ENCODE measurements around the gene RNF167. TPM values are rescaled to one million over a fixed set of nuclear protein-coding genes. Genes with fewer than 3 reads are reported as not detected.

The RNF167 gene
- total RNA-seq, 2 experiments from 2014 or later, result 254 to 273 TPM

DNA sequence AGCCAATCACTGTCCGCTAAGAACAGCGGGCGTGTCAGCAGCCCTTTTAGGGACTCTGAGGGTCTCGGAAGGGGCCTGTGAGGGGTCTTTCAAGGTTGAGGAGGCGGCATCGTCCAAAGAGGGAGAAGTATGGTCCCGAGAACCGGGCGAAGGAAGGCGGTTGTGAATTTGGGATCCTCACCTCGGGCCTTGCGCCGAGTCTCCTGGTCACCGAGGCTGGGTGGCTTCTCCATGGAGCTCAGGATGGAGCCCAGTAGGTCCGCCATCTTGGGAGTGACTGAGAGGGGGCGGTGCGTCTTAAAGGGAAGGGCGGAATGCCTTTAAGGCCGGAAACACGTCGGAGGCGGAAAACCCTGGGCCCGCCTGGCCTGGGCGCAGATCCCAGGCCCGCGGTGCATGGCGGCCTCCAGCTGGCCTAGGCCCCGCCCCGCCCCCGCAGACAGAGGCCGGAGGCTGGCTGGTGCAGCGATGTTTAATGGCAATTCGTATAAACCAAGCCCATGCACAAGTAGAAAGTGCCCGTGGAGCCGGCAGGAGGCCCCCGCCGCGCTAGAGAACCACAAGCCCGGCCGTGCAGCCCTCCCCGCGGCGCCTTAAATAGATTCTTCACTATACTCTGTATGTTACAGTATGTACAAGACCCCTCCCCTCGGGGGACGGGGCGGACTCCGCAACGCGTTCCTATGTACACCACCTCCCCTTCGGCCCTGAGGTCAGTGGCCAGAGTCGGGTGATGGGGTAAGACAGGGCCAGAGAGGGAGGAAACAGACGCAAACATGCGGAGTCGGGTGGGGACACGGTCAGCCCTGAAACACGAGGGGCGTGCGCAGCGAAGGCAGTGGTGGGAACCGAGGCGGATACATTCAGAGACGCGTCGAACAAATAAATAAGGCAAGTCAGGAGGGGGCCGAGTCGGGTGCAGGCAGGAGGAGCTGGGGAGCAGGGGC, 27.7 kb downstream of the RNF167 start, which contains the start of gene SPAG7:
Gene SPAG7 (minus strand): TSS at position 279 of the 947 bp plus-strand sequence. CDS start 13 bp downstream, at position 266.
- CTCF ChIA-PET, result interaction anchor here (0.9 to 3.9 kb wide), 16 partner anchors 10 to 95 kb away, joined by 3 to 23 read pairs (median 6); partner anchors contain the start of genes CAMTA2, ENO3, PFN1 and RNF167
- H3K27ac Mint-ChIP-seq, result peak within 1 kb of the TSS; percentile 67
- H3K27me3 Mint-ChIP-seq, result no peaks in the 10 kb centered on the region
- no peaks in the 10 kb centered on the region for H3K9me3 Mint-ChIP-seq
- peak; percentile 93 for DNase-seq
- peaks cover 20% of the 10 kb centered on the region for H3K4me1 Mint-ChIP-seq
- H3K4me3 Mint-ChIP-seq, result no peak within 1 kb of the TSS
- peaks cover 21% of the 10 kb centered on the region for H3K36me3 Mint-ChIP-seq (ENCODE audit: low read depth)
- POLR2A ChIA-PET, result interaction anchor here (0.5 to 4.0 kb wide), 5 partner anchors 16 to 824 kb away, joined by 3 to 44 read pairs (median 8); partner anchors contain the start of genes C17orf107, PFN1, RNF167 and SLC25A11

- CTCF ChIA-PET, result interaction anchor here (1.0 to 3.9 kb wide), 7 partner anchors 9 to 59 kb away, joined by 3 to 23 read pairs (median 3); partner anchors contain the start of genes CAMTA2 and ENO3
- no peaks in the 10 kb centered on the region for H3K9me3 Mint-ChIP-seq
- no peak for DNase-seq
Measured at GRCh38 chr17:4968486-4969046, 28.5 kb downstream of the RNF167 start.

GRCh38 chr17:4969047-4969550, 29.0 kb downstream of the RNF167 start:
- CTCF ChIA-PET, result interaction anchor here (0.7 to 3.6 kb wide), 6 partner anchors 9 to 38 kb away, joined by 3 to 21 read pairs (median 3); partner anchors contain the start of gene ENO3
- H3K4me1 Mint-ChIP-seq, result peaks cover 22% of the 10 kb centered on the region
- no peak overlapping the region for H3K27ac Mint-ChIP-seq
- no peak overlapping the region for H3K4me3 Mint-ChIP-seq
- H3K36me3 Mint-ChIP-seq (ENCODE audit: low read depth), result peaks cover 32% of the 10 kb centered on the region
- peak; percentile 21 for DNase-seq
- H3K27me3 Mint-ChIP-seq, result no peaks in the 10 kb centered on the region
- POLR2A ChIA-PET, result interaction anchor here (4.0 kb wide), 1 partner anchor 23 kb away, joined by 44 read pairs; the partner anchor contains the start of gene PFN1
- no peaks in the 10 kb centered on the region for H3K9me3 Mint-ChIP-seq

More at GRCh38 chr17:4968486-4969046, 28.5 kb downstream of the RNF167 start:
- Mint-ChIP-seq H3K36me3 (ENCODE audit: low read depth) (peaks cover 27% of the 10 kb centered on the region), H3K27ac (no peak overlapping the region), H3K4me1 (peaks cover 20% of the 10 kb centered on the region), H3K27me3 (no peaks in the 10 kb centered on the region), H3K4me3 (no peak overlapping the region)
- POLR2A ChIA-PET, result interaction anchor here (4.0 kb wide), 1 partner anchor 22 kb away, joined by 44 read pairs; the partner anchor contains the start of gene PFN1

DNA sequence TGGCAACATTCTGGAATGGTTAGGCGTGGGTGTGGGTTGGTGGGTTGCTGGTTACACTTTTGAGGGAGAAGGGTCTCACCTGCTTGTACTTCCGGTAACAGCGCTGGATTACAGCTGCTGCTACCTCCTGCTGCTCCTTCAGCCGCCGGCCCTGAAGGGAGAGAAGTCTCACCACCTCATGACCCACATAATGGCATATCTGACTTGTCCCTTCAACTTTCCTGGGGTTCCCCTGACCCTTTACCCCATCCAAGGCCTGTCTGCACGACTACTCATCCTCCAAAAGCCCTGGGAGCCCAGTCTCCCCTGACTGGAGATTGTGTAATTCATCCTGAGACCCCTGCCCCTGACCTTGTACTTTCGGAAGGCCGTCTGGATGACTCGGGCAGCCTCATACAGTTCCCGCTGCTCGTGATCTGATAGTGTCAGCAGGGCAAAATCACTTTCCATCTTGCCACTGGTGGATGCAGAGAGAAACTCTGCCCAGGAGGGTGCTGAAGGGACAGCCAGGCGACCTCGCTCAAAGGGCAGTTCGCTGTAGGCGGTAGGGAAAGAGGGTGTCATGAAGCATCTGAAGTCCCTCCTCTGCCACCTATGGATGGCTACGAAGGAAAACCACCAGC, 29.6 kb downstream of the RNF167 start:
- H3K4me1 Mint-ChIP-seq, result peaks cover 21% of the 10 kb centered on the region
- no peaks in the 10 kb centered on the region for H3K9me3 Mint-ChIP-seq
- H3K4me3 Mint-ChIP-seq, result no peak overlapping the region
- CTCF ChIA-PET, result interaction anchor here (0.6 to 3.6 kb wide), 7 partner anchors 10 to 97 kb away, joined by 3 to 21 read pairs (median 4); partner anchors contain the start of gene ENO3
- H3K27me3 Mint-ChIP-seq, result no peaks in the 10 kb centered on the region
- peaks cover 38% of the 10 kb centered on the region for H3K36me3 Mint-ChIP-seq (ENCODE audit: low read depth)
- no peak for DNase-seq
- no peak overlapping the region for H3K27ac Mint-ChIP-seq
- POLR2A ChIA-PET, result interaction anchor here (4.0 kb wide), 1 partner anchor 23 kb away, joined by 44 read pairs; the partner anchor contains the start of gene PFN1

DNA sequence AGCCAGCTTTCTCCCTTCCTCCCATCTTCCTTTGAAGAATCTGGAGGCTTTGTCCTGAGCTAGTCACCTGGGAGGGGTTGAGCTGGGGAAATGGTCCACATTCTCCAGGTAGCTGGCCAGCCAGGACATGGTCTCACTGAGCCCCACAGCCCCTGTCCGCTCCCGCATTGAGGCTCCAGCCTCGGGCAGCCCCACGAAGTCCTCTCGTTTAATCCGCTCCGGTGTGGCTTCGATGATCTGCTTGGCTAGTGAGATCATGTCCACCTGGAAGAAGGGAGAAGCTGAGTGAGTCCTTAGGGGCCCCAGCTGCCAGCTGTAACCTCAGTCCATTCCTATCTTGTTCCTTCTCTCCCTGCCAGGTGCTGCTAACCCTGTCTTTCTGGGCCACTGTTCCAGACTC, 30.2 kb downstream of the RNF167 start:
- Mint-ChIP-seq H3K4me3 (no peak overlapping the region), H3K27me3 (no peaks in the 10 kb centered on the region), H3K4me1 (peaks cover 20% of the 10 kb centered on the region), H3K9me3 (no peaks in the 10 kb centered on the region), H3K27ac (no peak overlapping the region), H3K36me3 (ENCODE audit: low read depth) (peaks cover 41% of the 10 kb centered on the region)
- ChIA-PET CTCF (interaction anchor here (0.6 to 3.6 kb wide), 8 partner anchors 10 to 108 kb away, joined by 3 to 21 read pairs (median 4); partner anchors contain the start of genes ENO3 and ZFP3), POLR2A (no interaction called here)
- no peak for DNase-seq

DNA sequence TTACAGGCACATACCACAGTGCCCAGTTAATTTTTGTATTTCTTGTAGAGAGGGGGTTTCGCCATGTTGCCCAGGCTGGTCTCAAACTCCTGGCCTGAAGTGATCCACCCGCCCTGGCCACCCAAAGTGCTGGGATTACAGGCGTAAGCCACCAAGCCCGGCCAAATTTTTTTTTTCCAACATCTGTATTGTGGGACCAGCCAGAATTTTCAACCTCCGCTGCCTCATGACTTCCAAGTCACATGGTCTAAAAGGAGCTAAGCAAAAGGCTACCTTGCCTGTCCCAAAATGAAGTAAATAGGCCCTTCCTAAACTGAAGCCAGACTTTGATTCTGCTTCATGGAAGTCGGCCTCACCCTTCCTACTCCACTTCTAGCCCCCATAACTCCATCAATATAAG, 31.8 kb downstream of the RNF167 start:
- Mint-ChIP-seq H3K9me3 (no peaks in the 10 kb centered on the region), H3K27ac (no peak overlapping the region), H3K4me1 (peaks cover 13% of the 10 kb centered on the region), H3K4me3 (no peak overlapping the region), H3K27me3 (no peaks in the 10 kb centered on the region), H3K36me3 (ENCODE audit: low read depth) (peaks cover 39% of the 10 kb centered on the region)
- CTCF ChIA-PET, result interaction anchor here (0.7 to 3.6 kb wide), 5 partner anchors 8 to 62 kb away, joined by 3 to 21 read pairs (median 4); no protein-coding TSS in a partner anchor
- POLR2A ChIA-PET, result no interaction called here
- no peak for DNase-seq

DNA sequence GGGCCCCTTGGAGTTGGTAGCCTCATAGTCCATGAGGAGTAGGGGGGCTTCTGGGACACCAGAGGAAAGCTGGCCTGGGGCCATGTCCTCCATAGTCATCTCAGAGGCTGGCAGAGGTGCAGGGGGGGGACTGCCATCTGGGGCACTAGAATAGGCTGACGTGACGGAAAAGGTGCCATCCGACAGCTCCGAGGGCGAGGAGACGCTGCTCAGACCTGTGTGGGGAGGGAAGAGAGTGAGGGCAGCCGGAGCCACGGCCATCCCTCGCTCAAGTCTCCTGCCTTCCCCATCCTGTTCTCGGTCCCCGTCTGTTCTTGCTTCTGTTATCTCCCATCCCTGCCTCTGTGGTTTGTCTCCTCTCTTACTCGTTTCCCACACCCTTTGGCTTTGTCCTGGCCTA, 32.3 kb downstream of the RNF167 start:
- Mint-ChIP-seq H3K27ac (no peak overlapping the region), H3K36me3 (ENCODE audit: low read depth) (peaks cover 43% of the 10 kb centered on the region), H3K27me3 (no peaks in the 10 kb centered on the region)

DNA sequence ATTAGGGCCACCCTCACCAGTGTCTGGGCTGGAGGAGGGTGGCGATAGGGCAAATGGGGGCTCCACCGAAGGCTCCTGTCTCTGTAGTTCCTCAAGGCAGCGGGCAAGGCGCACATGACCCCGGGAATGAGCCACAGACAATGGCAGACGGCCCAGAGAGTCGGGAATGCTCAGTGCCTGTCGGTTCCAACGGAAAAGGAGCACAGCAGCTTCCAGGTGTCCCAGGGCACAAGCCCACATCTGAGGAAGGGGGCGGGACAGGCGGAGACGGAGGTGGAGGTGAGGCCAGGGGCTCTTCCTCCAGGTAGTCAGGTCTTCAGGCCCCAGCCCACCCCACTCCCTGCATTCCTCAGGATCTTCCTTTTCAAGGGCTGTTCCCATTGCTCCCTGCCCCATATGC, 32.7 kb downstream of the RNF167 start:
- H3K27ac Mint-ChIP-seq, result peak overlapping the region; percentile 25
- CTCF ChIA-PET, result interaction anchor here (1.2 to 3.6 kb wide), 2 partner anchors 7 to 10 kb away, joined by 4 to 21 read pairs; no protein-coding TSS in a partner anchor

More for the DNA sequence above, 32.3 kb downstream of the RNF167 start:
- Mint-ChIP-seq H3K4me3 (no peak overlapping the region), H3K9me3 (no peaks in the 10 kb centered on the region), H3K4me1 (peaks cover 13% of the 10 kb centered on the region)
- ChIA-PET CTCF (interaction anchor here (1.2 to 3.6 kb wide), 2 partner anchors 8 to 11 kb away, joined by 4 to 21 read pairs; no protein-coding TSS in a partner anchor), POLR2A (interaction anchor here (0.6 kb wide), 1 partner anchor 779 kb away, joined by 4 read pairs; no protein-coding TSS in a partner anchor)
- DNase-seq, result no peak

GRCh38 chr17:4973256-4974114, 33.4 kb downstream of the RNF167 start:
- POLR2A ChIA-PET, result no interaction called here
- DNase-seq, result no peak
- no peaks in the 10 kb centered on the region for H3K27me3 Mint-ChIP-seq
- H3K36me3 Mint-ChIP-seq (ENCODE audit: low read depth), result peaks cover 51% of the 10 kb centered on the region
- CTCF ChIA-PET, result no interaction called here
- H3K27ac Mint-ChIP-seq, result peak overlapping the region; percentile 25
- H3K4me3 Mint-ChIP-seq, result no peak overlapping the region
- no peaks in the 10 kb centered on the region for H3K9me3 Mint-ChIP-seq
- H3K4me1 Mint-ChIP-seq, result peaks cover 13% of the 10 kb centered on the region

More for the DNA sequence above, 32.7 kb downstream of the RNF167 start:
- no peaks in the 10 kb centered on the region for H3K27me3 Mint-ChIP-seq
- no peaks in the 10 kb centered on the region for H3K9me3 Mint-ChIP-seq
- POLR2A ChIA-PET, result interaction anchor here (0.6 kb wide), 1 partner anchor 779 kb away, joined by 4 read pairs; no protein-coding TSS in a partner anchor
- no peak for DNase-seq
- H3K4me1 Mint-ChIP-seq, result peaks cover 13% of the 10 kb centered on the region
- H3K36me3 Mint-ChIP-seq (ENCODE audit: low read depth), result peaks cover 46% of the 10 kb centered on the region
- no peak overlapping the region for H3K4me3 Mint-ChIP-seq

GRCh38 chr17:4974115-4974670, 34.1 kb downstream of the RNF167 start:
- no peak overlapping the region for H3K27ac Mint-ChIP-seq

DNA sequence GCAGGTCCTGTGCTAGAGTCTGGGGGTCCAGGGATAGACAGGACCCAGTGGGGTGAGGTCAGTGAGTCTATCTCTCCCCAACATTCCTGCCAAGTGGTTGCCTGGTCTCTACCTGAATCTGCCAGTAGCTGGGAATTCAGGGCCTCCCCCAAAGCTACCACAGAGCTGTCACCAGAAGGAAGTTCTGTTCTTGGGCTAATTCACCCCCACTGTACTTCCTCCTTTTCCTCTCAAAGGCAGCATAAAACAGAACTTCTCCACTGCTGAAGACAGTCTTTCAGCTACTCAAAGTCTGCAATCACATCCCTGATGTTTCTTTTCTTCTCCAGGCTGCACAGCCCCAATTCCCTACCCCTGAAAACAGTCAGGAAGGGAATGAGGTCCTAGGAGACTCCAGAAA, 38.7 kb downstream of the RNF167 start:
- Mint-ChIP-seq H3K4me3 (no peak overlapping the region), H3K36me3 (ENCODE audit: low read depth) (peaks cover 66% of the 10 kb centered on the region), H3K4me1 (peaks cover 26% of the 10 kb centered on the region), H3K9me3 (no peaks in the 10 kb centered on the region), H3K27me3 (no peaks in the 10 kb centered on the region), H3K27ac (no peak overlapping the region)
- ChIA-PET POLR2A (no interaction called here), CTCF (interaction anchor here (1.0 to 3.1 kb wide), 4 partner anchors 8 to 83 kb away, joined by 3 to 23 read pairs (median 12); partner anchors contain the start of gene SPAG7)
- DNase-seq, result no peak

More at GRCh38 chr17:4974115-4974670, 34.1 kb downstream of the RNF167 start:
- POLR2A ChIA-PET, result no interaction called here
- no peak overlapping the region for H3K4me3 Mint-ChIP-seq
- peaks cover 13% of the 10 kb centered on the region for H3K4me1 Mint-ChIP-seq
- H3K9me3 Mint-ChIP-seq, result no peaks in the 10 kb centered on the region
- peaks cover 56% of the 10 kb centered on the region for H3K36me3 Mint-ChIP-seq (ENCODE audit: low read depth)
- no peaks in the 10 kb centered on the region for H3K27me3 Mint-ChIP-seq
- CTCF ChIA-PET, result no interaction called here
- no peak for DNase-seq
